Measurements from ENCODE around the gene LAMTOR2. TPM values are rescaled to one million over a fixed set of nuclear protein-coding genes. Genes with fewer than 3 reads are reported as not detected.

Gene LAMTOR2
- total RNA-seq, 1 donor from 2014 or later, result 61.0 TPM

DNA sequence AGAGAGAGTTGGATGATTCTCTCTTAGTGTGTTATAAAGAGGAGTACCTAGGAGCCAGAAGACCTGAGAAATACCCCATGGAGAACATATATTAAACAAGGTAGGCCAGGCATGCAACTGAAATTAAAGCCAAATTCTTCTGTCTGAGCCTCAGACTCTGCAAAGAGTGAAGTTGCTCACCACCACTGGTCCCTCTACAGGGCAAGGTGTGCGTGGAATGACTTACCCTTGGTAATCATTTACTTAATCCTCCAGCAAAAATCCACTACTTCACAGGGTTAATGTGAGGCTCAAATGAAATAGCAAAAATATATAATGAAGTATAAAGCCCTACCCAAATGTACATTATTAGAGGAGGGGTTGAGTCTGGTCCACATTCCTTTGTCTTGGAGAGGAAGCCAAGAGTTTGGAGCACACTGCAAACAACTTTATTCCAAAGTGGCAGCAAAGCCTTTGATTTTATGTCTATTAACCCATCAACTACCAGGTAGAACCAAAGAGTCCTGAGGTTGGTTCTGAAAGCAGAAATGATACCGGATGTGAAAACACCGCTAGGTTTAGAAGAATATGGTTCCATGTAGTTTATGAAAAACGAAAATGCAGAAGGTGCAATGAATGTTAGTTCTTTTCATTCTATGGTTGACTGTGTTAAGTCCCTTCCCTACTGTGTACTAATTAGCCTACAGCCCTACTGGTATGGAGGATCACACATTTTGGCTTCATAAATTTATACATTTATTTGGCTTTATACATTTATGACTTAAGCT, 42.3 kb upstream of the LAMTOR2 start:
- H3K36me3 Mint-ChIP-seq (ENCODE audit: insufficient read depth), result peaks cover 39% of the 10 kb centered on the region

DNA sequence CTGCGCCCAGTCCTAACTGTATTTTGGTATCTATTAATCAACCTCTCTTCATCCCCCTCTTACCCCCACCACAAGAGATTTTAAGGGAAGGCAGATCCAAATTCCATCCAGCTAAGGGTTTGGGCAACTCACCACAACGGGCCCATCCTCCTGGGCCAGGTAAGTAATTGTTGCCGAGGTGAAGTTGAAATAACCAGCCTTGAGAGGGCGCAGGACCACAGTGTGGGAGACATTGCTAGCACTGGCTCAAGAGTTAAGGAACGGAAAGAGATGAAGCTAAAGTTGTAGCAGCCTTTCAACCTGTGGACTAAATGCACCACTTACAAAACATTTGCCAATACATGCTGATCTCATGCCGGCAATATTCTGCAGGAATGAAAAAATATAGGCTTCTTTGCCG, 39.8 kb upstream of the LAMTOR2 start:
- H3K4me1 Mint-ChIP-seq (ENCODE audit: low read depth), result peaks cover 6% of the 10 kb centered on the region
- H3K27ac Mint-ChIP-seq, result no peak overlapping the region
- DNase-seq (ENCODE audit: low spot score, unreplicated experiment), result no peak
- no peaks in the 10 kb centered on the region for H3K9me3 Mint-ChIP-seq (ENCODE audit: low read depth)
- no peak overlapping the region for H3K4me3 Mint-ChIP-seq (ENCODE audit: low read depth)
- H3K36me3 Mint-ChIP-seq (ENCODE audit: insufficient read depth), result peaks cover 35% of the 10 kb centered on the region
- no peaks in the 10 kb centered on the region for H3K27me3 Mint-ChIP-seq
- TF ChIP-seq CTCF (IDR thresholded peaks at IDR 0.05; ENCODE audit: unreplicated experiment), result no peak

More for the DNA sequence above, 42.3 kb upstream of the LAMTOR2 start:
- no peak overlapping the region for H3K4me3 Mint-ChIP-seq (ENCODE audit: low read depth)
- H3K27me3 Mint-ChIP-seq, result no peaks in the 10 kb centered on the region
- TF ChIP-seq CTCF (IDR thresholded peaks at IDR 0.05; ENCODE audit: unreplicated experiment), result no peak
- H3K27ac Mint-ChIP-seq, result no peak overlapping the region
- H3K9me3 Mint-ChIP-seq (ENCODE audit: low read depth), result no peaks in the 10 kb centered on the region
- peaks cover 12% of the 10 kb centered on the region for H3K4me1 Mint-ChIP-seq (ENCODE audit: low read depth)
- DNase-seq (ENCODE audit: low spot score, unreplicated experiment), result no peak

DNA sequence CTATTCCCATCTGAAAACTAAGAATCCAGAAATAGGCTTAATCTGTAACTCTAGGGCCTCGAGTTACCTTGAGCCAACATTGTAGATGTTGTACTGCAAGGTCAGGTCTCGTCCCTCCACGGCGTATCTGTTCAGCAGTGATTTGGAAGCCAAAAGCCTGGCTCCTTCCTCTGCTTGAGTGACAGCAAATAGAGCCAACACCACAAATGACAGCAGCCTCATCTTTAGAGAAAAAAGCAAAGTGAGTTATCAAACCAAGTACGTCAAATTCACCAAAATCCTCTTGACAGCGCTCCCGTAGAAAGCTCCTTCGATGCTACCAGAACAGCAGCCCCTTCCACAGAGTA, 34.7 kb upstream of the LAMTOR2 start:
- no peaks in the 10 kb centered on the region for H3K9me3 Mint-ChIP-seq (ENCODE audit: low read depth)
- H3K4me3 Mint-ChIP-seq (ENCODE audit: low read depth), result peak overlapping the region; percentile 86
- no peak for DNase-seq (ENCODE audit: low spot score, unreplicated experiment)
- H3K27ac Mint-ChIP-seq, result peak overlapping the region; percentile 94
- H3K4me1 Mint-ChIP-seq (ENCODE audit: low read depth), result peaks cover 12% of the 10 kb centered on the region
- H3K36me3 Mint-ChIP-seq (ENCODE audit: insufficient read depth), result peaks cover 12% of the 10 kb centered on the region
- TF ChIP-seq CTCF (IDR thresholded peaks at IDR 0.05; ENCODE audit: unreplicated experiment), result no peak
- H3K27me3 Mint-ChIP-seq, result peaks cover 5% of the 10 kb centered on the region

GRCh38 chr1:156020293-156021092, 34.1 kb upstream of the LAMTOR2 start, which contains the start of gene SSR2:
SSR2 (minus strand) TSS chr1:156020951; CDS start chr1:156020167, 784 bp downstream.
- Mint-ChIP-seq H3K27ac (peak within 1 kb of the TSS; percentile 94), H3K4me1 (ENCODE audit: low read depth) (peaks cover 12% of the 10 kb centered on the region), H3K36me3 (ENCODE audit: insufficient read depth) (peaks cover 11% of the 10 kb centered on the region), H3K9me3 (ENCODE audit: low read depth) (no peaks in the 10 kb centered on the region), H3K4me3 (ENCODE audit: low read depth) (peak within 1 kb of the TSS; percentile 86), H3K27me3 (peaks cover 5% of the 10 kb centered on the region)
- no peak for TF ChIP-seq CTCF (IDR thresholded peaks at IDR 0.05; ENCODE audit: unreplicated experiment)
- peak; percentile 66 for DNase-seq (ENCODE audit: low spot score, unreplicated experiment)

GRCh38 chr1:156021093-156021428, 33.5 kb upstream of the LAMTOR2 start:
- H3K4me1 Mint-ChIP-seq (ENCODE audit: low read depth), result peaks cover 13% of the 10 kb centered on the region

More at GRCh38 chr1:156021093-156021428, 33.5 kb upstream of the LAMTOR2 start:
- peaks cover 5% of the 10 kb centered on the region for H3K27me3 Mint-ChIP-seq
- peak overlapping the region; percentile 94 for H3K27ac Mint-ChIP-seq
- no peaks in the 10 kb centered on the region for H3K9me3 Mint-ChIP-seq (ENCODE audit: low read depth)
- H3K36me3 Mint-ChIP-seq (ENCODE audit: insufficient read depth), result peaks cover 11% of the 10 kb centered on the region
- DNase-seq (ENCODE audit: low spot score, unreplicated experiment), result no peak
- H3K4me3 Mint-ChIP-seq (ENCODE audit: low read depth), result peak overlapping the region; percentile 86
- no peak for TF ChIP-seq CTCF (IDR thresholded peaks at IDR 0.05; ENCODE audit: unreplicated experiment)

Measured in progenitor cell of endocrine pancreas (in vitro differentiated cells).